GM10266 (cell line): Measurements from ENCODE around the gene AGPAT3.
A peak's percentile ranks its signal among the peaks of the same experiment; 100 is the strongest.

Source experiments
- DNase-seq: peaks from one replicate; pipeline ENCODE4 v3.0.0; 2012; ENCODE audit errors: extremely low spot score
- TF ChIP-seq, protein P1 (sequence below): IDR thresholded peaks from 2 replicates; pipeline ENCODE4 v1.5.1; 2012; ENCODE audit warnings: mild to moderate bottlenecking, low read depth; ENCODE audit not compliant: control insufficient read depth, insufficient read depth; ENCODE audit errors: missing control alignments

Gene AGPAT3

GRCh38 chr21:43956019-43956669 lies 91.1 kb downstream of the AGPAT3 start:
- TF ChIP-seq, protein P1, sequence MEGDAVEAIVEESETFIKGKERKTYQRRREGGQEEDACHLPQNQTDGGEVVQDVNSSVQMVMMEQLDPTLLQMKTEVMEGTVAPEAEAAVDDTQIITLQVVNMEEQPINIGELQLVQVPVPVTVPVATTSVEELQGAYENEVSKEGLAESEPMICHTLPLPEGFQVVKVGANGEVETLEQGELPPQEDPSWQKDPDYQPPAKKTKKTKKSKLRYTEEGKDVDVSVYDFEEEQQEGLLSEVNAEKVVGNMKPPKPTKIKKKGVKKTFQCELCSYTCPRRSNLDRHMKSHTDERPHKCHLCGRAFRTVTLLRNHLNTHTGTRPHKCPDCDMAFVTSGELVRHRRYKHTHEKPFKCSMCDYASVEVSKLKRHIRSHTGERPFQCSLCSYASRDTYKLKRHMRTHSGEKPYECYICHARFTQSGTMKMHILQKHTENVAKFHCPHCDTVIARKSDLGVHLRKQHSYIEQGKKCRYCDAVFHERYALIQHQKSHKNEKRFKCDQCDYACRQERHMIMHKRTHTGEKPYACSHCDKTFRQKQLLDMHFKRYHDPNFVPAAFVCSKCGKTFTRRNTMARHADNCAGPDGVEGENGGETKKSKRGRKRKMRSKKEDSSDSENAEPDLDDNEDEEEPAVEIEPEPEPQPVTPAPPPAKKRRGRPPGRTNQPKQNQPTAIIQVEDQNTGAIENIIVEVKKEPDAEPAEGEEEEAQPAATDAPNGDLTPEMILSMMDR, result no peak
- no peak for DNase-seq

DNA sequence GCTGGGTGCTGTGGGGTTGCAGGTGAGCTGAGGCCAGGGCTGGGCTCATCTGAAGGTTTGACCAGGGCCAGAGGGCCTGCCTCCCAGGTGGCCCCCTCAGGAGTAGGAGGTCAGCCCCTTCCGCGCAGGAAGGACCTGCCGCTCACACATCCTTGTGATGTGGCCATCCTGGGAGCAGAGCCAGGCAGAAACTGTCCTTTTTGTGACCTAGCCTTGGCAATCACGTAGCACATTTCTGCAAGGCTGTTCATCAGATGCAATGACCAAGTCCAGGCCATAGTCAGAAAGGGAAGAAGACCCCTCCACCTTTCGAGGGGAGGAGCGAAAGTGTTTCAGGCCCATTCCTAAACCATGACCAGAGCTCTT lies 91.6 kb downstream of the AGPAT3 start:
- TF ChIP-seq, protein P1, result no peak
- DNase-seq, result no peak

- TF ChIP-seq, protein P1, result no peak
- DNase-seq, result no peak
These were observed 92.1 kb downstream of the AGPAT3 start for GRCh38 chr21:43957128-43957571.

DNA sequence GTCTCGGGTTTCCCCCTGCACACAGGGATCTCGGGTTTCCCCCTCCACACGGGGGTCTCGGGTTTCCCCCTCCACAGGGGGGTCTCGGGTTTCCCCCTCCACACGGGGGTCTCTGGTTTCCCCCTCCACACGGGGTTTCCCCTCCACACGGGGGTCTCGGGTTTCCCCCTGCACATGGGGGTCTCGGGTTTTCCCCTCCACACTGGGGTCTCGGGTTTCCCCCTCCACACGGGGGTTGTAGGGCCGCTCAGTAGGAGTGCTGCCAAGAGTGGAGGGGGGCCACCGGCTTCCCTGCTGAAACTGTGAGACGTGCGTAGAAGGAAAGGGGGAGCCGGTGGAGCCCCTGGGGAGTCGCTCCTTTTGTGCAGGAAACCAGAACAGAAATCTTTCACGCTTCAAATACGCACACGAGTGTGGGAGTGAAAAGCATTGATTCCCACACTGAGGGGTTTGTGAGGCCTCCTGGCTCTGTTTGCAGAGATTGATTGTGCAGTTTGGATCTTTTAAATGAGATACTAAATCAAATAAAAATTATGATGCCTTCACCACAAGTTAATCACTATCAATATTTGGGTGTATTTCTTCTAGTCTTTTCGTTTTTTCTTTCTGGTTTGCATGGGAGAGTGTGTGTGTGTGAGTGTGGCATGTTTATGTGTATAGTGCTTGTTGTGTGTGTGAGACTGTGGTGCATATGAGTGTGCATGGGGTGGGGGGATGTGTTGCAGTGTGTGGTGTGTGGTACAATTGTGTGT lies 92.8 kb downstream of the AGPAT3 start:
- DNase-seq, result peak; percentile 76
- TF ChIP-seq, protein P1, result no peak

GRCh38 chr21:43958364-43959158 lies 93.5 kb downstream of the AGPAT3 start:
- no peak for DNase-seq
- TF ChIP-seq, protein P1, result no peak

GRCh38 chr21:43959231-43960116 lies 94.5 kb downstream of the AGPAT3 start:
- DNase-seq, result no peak
- TF ChIP-seq, protein P1, result no peak
